Mesenchymal stem cell (in vitro differentiated cells and primary cell): ENCODE results near the gene SLC7A4.

ENCODE experiments used
- DNase-seq: peaks from one replicate; pipeline ENCODE4 v3.0.0-alpha.2; 2013
- H2AFZ ChIP-seq: one replicate; pipeline ENCODE4 v1.6.1; 2013; ENCODE audit warnings: low read depth, mild to moderate bottlenecking, control low read depth, inconsistent platforms, low read length, moderate library complexity
- H2AK5ac ChIP-seq: 2 replicates; pipeline ENCODE4 v1.6.1; 2013; ENCODE audit warnings: low read length, moderate library complexity, mild to moderate bottlenecking, inconsistent platforms; ENCODE audit not compliant: severe bottlenecking
- H2BK120ac ChIP-seq: one replicate; pipeline ENCODE4 v1.6.1; 2013; ENCODE audit warnings: low read depth, mild to moderate bottlenecking, inconsistent platforms, low read length, moderate library complexity
- H2BK12ac ChIP-seq, 2 experiments: one replicate each; pipeline ENCODE4 v1.6.1; 2013; ENCODE audit warnings: inconsistent platforms in 2 of 2, low read length in 2 of 2, mild to moderate bottlenecking in 2 of 2, moderate library complexity in 2 of 2, control low read depth in 1 of 2
- H2BK15ac ChIP-seq: one replicate; pipeline ENCODE4 v1.6.1; 2013; ENCODE audit warnings: mild to moderate bottlenecking, low read depth, inconsistent platforms; ENCODE audit not compliant: poor library complexity, severe bottlenecking
- H2BK5ac ChIP-seq: 2 replicates; pipeline ENCODE4 v1.6.1; 2013; ENCODE audit warnings: low read depth, mild to moderate bottlenecking, low read length, control low read depth, inconsistent platforms; ENCODE audit not compliant: poor library complexity, severe bottlenecking
- H3K14ac ChIP-seq, 2 experiments: one replicate each; pipeline ENCODE4 v1.6.1; 2013; ENCODE audit warnings: inconsistent platforms in 2 of 2, low read length in 2 of 2, control low read depth in 1 of 2, mild to moderate bottlenecking in 1 of 2, moderate library complexity in 1 of 2
- H3K18ac ChIP-seq, 2 experiments: one replicate each; pipeline ENCODE4 v1.6.1; 2013; ENCODE audit warnings: inconsistent platforms in 2 of 2, low read length in 2 of 2, control low read depth in 1 of 2, low read depth in 1 of 2, mild to moderate bottlenecking in 1 of 2
- H3K23ac ChIP-seq, 2 experiments: one replicate each; pipeline ENCODE4 v1.6.1; 2013; ENCODE audit warnings: inconsistent platforms in 2 of 2, low read length in 2 of 2, mild to moderate bottlenecking in 2 of 2, moderate library complexity in 2 of 2, control low read depth in 1 of 2
- H3K27ac ChIP-seq: 2 replicates; pipeline ENCODE4 v1.5.1; 2013; ENCODE audit warnings: mild to moderate bottlenecking, moderate library complexity, low read length, control low read depth, inconsistent platforms; ENCODE audit not compliant: poor library complexity, severe bottlenecking
- H3K27me3 ChIP-seq, 2 experiments: 2 replicates each; pipeline versions ENCODE4 v1.6.1 to v1.7.0; 2013; ENCODE audit warnings: low read length in 2 of 2, mild to moderate bottlenecking in 2 of 2, moderate library complexity in 2 of 2, control low read depth in 1 of 2, inconsistent platforms in 1 of 2; ENCODE audit not compliant: control insufficient read depth in 1 of 2, insufficient read depth in 1 of 2
- H3K36me3 ChIP-seq, 2 experiments: 2 replicates each; pipeline versions ENCODE4 v1.6.1 to v1.7.0; 2013; ENCODE audit warnings: low read length in 2 of 2, control low read depth in 1 of 2, inconsistent platforms in 1 of 2, low read depth in 1 of 2, mild to moderate bottlenecking in 1 of 2; ENCODE audit not compliant: insufficient read depth in 2 of 2, control insufficient read depth in 1 of 2
- H3K4ac ChIP-seq, 2 experiments: one replicate each; pipeline ENCODE4 v1.6.1; 2013; ENCODE audit warnings: inconsistent platforms in 2 of 2, low read length in 2 of 2, mild to moderate bottlenecking in 2 of 2, moderate library complexity in 2 of 2, control low read depth in 1 of 2, low read depth in 1 of 2
- H3K4me1 ChIP-seq: 2 replicates; pipeline ENCODE4 v1.6.1; 2013; ENCODE audit warnings: low read depth, low read length, control low read depth; ENCODE audit not compliant: control insufficient read depth, insufficient read depth
- H3K4me2 ChIP-seq: 2 replicates; pipeline ENCODE4 v1.6.1; 2013; ENCODE audit warnings: low read length, mild to moderate bottlenecking, inconsistent platforms; ENCODE audit not compliant: poor library complexity, severe bottlenecking
- H3K4me3 ChIP-seq, 2 experiments: 2 replicates each; pipeline versions ENCODE4 v1.5.1 to v1.7.0; 2013; ENCODE audit warnings: low read length in 2 of 2, mild to moderate bottlenecking in 2 of 2, control low read depth in 1 of 2, low read depth in 1 of 2; ENCODE audit not compliant: insufficient read depth in 1 of 2
- H3K79me1 ChIP-seq: replicated peaks from 2 replicates; pipeline ENCODE4 v1.6.1; 2013; ENCODE audit warnings: mild to moderate bottlenecking, control low read depth, low read length, inconsistent platforms; ENCODE audit not compliant: poor library complexity, severe bottlenecking
- H3K9ac ChIP-seq: 2 replicates; pipeline ENCODE4 v1.7.0; 2013; ENCODE audit warnings: mild to moderate bottlenecking, low read length, moderate library complexity
- H3K9me3 ChIP-seq: 2 replicates; pipeline ENCODE4 v1.7.0; 2013; ENCODE audit warnings: mild to moderate bottlenecking, low read length; ENCODE audit not compliant: control insufficient read depth
- H4K8ac ChIP-seq: one replicate; pipeline ENCODE4 v1.6.1; 2013; ENCODE audit warnings: inconsistent platforms, mild to moderate bottlenecking, low read length, moderate library complexity
- H4K91ac ChIP-seq: one replicate; pipeline ENCODE4 v1.6.1; 2013; ENCODE audit warnings: mild to moderate bottlenecking, low read length, inconsistent platforms
- WGBS: methylation state at CpG from one replicate; pipeline ENCODE4 v1.1.7; 2013; ENCODE audit warnings: mixed read lengths; 5-methylcytosine and 5-hydroxymethylcytosine counted together

Gene SLC7A4

DNA sequence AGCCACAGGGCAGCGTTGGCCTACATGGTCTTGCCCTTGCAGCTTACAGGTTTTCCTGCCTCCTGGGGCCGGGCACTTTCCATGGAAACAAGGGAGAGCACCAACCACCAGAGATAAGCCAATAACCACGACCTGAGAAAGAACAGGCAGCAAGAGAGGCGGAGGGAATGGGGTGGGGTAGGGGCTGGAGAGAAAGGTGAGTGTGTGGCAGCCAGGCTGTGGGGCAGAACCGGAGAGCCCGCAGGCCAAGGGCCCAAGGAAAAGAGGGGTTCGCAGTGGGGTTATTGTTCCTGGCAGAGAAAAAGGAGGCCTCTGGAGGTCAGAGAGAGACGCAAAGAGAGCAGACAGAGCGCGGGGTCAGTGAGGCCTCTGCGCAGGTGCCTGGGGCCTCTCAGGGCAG lies 46.6 kb upstream of the SLC7A4 start:
- no peak overlapping the region for H3K18ac ChIP-seq
- H3K23ac ChIP-seq = no peak overlapping the region
- H2BK12ac ChIP-seq = no peak overlapping the region
- H3K4me2 ChIP-seq = no peak overlapping the region
- no peaks in the 10 kb centered on the region for H3K36me3 ChIP-seq
- H3K4me1 ChIP-seq = no peaks in the 10 kb centered on the region
- no peak overlapping the region for H4K91ac ChIP-seq
- no peaks in the 10 kb centered on the region for H3K9me3 ChIP-seq
- H4K8ac ChIP-seq = no peak overlapping the region
- no peak overlapping the region for H3K27ac ChIP-seq
- no peak overlapping the region for H3K14ac ChIP-seq
- H2BK5ac ChIP-seq = no peak overlapping the region
- H3K4me3 ChIP-seq = no peak overlapping the region
- H2AK5ac ChIP-seq = no peak overlapping the region
- no peak overlapping the region for H2BK15ac ChIP-seq
- no peaks in the 10 kb centered on the region for H3K79me1 ChIP-seq
- no peak overlapping the region for H3K4ac ChIP-seq
- H2AFZ ChIP-seq = no peak overlapping the region
- DNase-seq = no peak
- no peak overlapping the region for H2BK120ac ChIP-seq
- H3K9ac ChIP-seq = no peak overlapping the region
- H3K27me3 ChIP-seq = peaks cover 0 to 6% of the 10 kb centered on the region in 2 experiments
- WGBS = 88% methylated on average over 11 of the region's 11 CpGs

DNA sequence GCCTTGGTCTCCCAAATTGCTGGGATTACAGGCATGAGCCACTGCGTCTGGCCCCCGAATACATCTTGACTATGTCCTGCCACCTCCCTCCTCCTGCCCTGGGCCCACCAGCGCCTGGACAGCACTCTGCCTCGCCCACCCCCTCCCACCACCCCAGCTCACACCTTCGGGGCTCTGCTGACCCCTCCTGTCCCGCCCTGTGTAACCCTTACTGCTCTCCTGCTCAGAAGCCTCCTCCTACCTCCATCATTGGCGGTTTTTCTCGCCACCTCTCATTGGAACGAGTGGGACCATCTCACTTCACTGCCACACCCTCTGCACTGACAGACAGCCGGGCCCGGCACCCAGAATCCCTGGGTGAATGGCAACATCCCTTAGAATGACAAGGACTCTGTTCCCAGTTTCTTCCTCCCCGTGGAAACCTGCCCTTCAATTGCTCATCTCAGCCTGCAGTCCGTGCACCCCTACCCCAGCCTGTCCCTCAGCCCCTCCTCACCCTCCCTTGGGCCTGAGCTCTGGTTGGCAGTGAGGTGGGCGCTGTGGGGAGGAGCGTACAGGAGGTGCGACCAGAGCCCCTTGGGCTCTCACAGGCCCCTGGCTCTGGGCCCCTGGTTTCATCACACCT lies 45.6 kb upstream of the SLC7A4 start:
- no peak overlapping the region for H2BK15ac ChIP-seq
- no peak overlapping the region for H4K91ac ChIP-seq
- no peak overlapping the region for H2AFZ ChIP-seq
- H3K4ac ChIP-seq = no peak overlapping the region
- no peak overlapping the region for H2BK120ac ChIP-seq
- H3K79me1 ChIP-seq = no peaks in the 10 kb centered on the region
- no peak overlapping the region for H3K27ac ChIP-seq
- H3K4me1 ChIP-seq = no peaks in the 10 kb centered on the region
- WGBS = 67% methylated on average over 15 of the region's 16 CpGs
- no peak overlapping the region for H2BK5ac ChIP-seq
- H3K14ac ChIP-seq = no peak overlapping the region
- no peak for DNase-seq
- no peak overlapping the region for H3K18ac ChIP-seq
- no peaks in the 10 kb centered on the region for H3K36me3 ChIP-seq
- H2BK12ac ChIP-seq = no peak overlapping the region
- H3K23ac ChIP-seq = no peak overlapping the region
- no peak overlapping the region for H2AK5ac ChIP-seq
- H3K9ac ChIP-seq = no peak overlapping the region
- H3K9me3 ChIP-seq = no peaks in the 10 kb centered on the region
- peaks cover 1 to 6% of the 10 kb centered on the region in 2 experiments for H3K27me3 ChIP-seq
- H3K4me2 ChIP-seq = no peak overlapping the region
- H4K8ac ChIP-seq = no peak overlapping the region
- no peak overlapping the region for H3K4me3 ChIP-seq

DNA sequence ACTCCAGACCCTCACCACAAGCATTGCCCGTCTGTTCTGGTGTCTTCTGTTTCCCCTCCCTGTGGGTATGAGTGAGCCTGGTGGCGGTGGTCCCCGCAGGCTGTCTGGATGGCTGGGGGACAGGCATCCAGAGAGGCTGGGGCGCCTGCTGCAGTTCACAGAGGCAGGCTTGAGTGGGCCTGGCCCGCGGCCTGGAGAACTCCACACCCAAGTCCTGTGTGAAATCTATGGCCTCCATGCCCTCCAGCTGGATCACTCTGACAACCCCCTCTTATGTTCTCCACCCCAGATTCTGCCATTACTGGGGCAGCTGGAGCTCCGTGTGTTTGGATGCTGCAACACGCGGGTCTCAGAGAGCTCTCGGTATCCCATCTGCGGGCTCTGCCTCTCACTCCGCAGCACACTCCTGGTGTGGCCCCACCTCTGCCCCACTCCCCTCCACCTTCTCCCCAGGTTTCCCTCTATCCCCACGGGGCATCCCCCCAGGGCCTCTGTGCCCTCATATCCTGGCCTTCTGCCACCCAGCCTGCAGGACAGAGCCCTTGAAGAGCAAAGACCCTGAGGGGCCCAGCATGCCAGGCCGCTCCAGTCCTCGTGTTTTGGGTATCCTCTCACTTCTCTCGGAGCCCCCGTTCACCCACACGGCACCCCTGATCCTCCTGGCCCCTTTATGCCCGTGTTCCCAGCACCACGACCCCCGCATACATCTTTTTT lies 44.7 kb upstream of the SLC7A4 start:
- H4K91ac ChIP-seq = no peak overlapping the region
- no peaks in the 10 kb centered on the region for H3K36me3 ChIP-seq
- WGBS = 95% methylated on average over 21 of the region's 21 CpGs
- H3K4me2 ChIP-seq = no peak overlapping the region
- no peak overlapping the region for H3K4me3 ChIP-seq
- H3K9ac ChIP-seq = no peak overlapping the region
- no peaks in the 10 kb centered on the region for H3K9me3 ChIP-seq
- H3K18ac ChIP-seq = no peak overlapping the region
- no peak overlapping the region for H2BK15ac ChIP-seq
- no peak overlapping the region for H2BK5ac ChIP-seq
- H2AK5ac ChIP-seq = no peak overlapping the region
- no peaks in the 10 kb centered on the region for H3K4me1 ChIP-seq
- H2AFZ ChIP-seq = no peak overlapping the region
- H3K23ac ChIP-seq = no peak overlapping the region
- no peak overlapping the region for H3K4ac ChIP-seq
- H3K27me3 ChIP-seq = peaks cover 3 to 6% of the 10 kb centered on the region in 2 experiments
- no peak overlapping the region for H2BK120ac ChIP-seq
- H3K27ac ChIP-seq = no peak overlapping the region
- no peak overlapping the region for H4K8ac ChIP-seq
- H2BK12ac ChIP-seq = no peak overlapping the region
- H3K14ac ChIP-seq = no peak overlapping the region
- DNase-seq = no peak
- no peaks in the 10 kb centered on the region for H3K79me1 ChIP-seq

DNA sequence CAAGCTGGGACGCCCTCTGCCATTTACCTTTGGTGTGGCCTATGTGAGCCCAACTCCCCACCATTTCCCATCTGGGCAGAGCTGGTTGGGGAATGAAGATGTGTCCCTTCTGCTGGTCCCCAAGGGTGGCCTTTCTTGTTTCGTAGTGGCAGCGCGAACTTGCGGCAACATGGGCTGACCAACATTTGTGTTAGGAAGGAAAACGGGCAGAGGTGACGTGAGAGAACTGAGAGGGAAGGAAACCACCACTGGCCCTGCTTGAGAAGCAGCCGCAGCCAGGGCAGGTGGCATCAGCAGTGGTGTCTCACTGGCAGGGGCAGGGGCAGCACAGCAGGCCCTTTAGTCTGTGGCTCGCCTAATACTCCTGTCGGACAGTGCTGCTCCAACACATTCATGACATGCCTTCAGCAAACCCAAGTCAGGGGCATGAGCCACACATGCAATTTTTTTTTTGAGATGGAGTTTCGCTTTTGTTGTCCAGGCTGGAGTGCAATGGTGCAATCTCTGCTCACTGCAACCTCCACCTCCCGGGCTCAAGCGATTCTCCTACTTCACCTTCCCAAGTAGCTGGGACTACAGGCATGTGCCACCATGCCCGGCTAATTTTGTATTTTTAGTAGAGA lies 43.3 kb upstream of the SLC7A4 start:
- Histone ChIP-seq H3K9ac (no peak overlapping the region), H3K23ac (no peak overlapping the region), H3K9me3 (peaks cover 6% of the 10 kb centered on the region), H3K79me1 (no peaks in the 10 kb centered on the region), H2AK5ac (no peak overlapping the region), H2AFZ (no peak overlapping the region), H3K4me2 (no peak overlapping the region), H3K4me3 (no peak overlapping the region), H2BK15ac (no peak overlapping the region), H4K91ac (no peak overlapping the region), H3K27ac (no peak overlapping the region), H2BK5ac (no peak overlapping the region), H4K8ac (no peak overlapping the region), H3K36me3 (no peaks in the 10 kb centered on the region), H2BK12ac (no peak overlapping the region), H3K14ac (no peak overlapping the region), H2BK120ac (no peak overlapping the region), H3K18ac (no peak overlapping the region), H3K4me1 (no peaks in the 10 kb centered on the region), H3K4ac (no peak overlapping the region), H3K27me3 (peaks cover 3 to 10% of the 10 kb centered on the region in 2 experiments)
- 96% methylated on average over 12 of the region's 14 CpGs for WGBS
- no peak for DNase-seq
